SK-N-SH treated with all-trans-retinoic acid at 6 μM for 48 hours (cell line): ENCODE measurements around the gene PTPDC1.
"Not testable (repeated sequence)": the region's sequence is repeated elsewhere in the genome, so short reads cannot be mapped to it uniquely, and the experiment has no call there.

ENCODE experiments used
- ATAC-seq: fragments of 200-7000 bp; cut with Tn5 transposase; 3 replicates; pipeline ENCODE4 v1.9.1; 2020; ENCODE audit warnings: mild to moderate bottlenecking, moderate library complexity
- ARNTL ChIP-seq: fragments of 450-650 bp; formaldehyde crosslinking; IDR thresholded peaks from 2 replicates; pipeline ENCODE4 v1.5.0; 2020; ENCODE audit warnings: low read depth, mild to moderate bottlenecking, moderate library complexity, borderline replicate concordance
- BACH2 ChIP-seq: fragments of 250-450 bp; sonication (Bioruptor Pico); IDR thresholded peaks from 2 replicates; pipeline ENCODE4 v1.9.0; 2021; ENCODE audit warnings: mild to moderate bottlenecking, borderline replicate concordance
- CREB5 ChIP-seq: fragments of 250-450 bp; sonication (Bioruptor Pico); IDR thresholded peaks from 2 replicates; pipeline ENCODE4 v1.5.1; 2020; ENCODE audit warnings: low read depth, mild to moderate bottlenecking, moderate library complexity
- CSDC2 ChIP-seq: fragments of 250-450 bp; sonication (Bioruptor Pico); IDR thresholded peaks from 2 replicates; pipeline ENCODE4 v1.5.0; 2020; ENCODE audit warnings: mild to moderate bottlenecking, moderate library complexity
- CSRNP3 ChIP-seq: fragments of 250-450 bp; sonication (Bioruptor Pico); IDR thresholded peaks from 2 replicates; pipeline ENCODE4 v1.5.1; 2021; ENCODE audit warnings: mild to moderate bottlenecking, moderate library complexity
- ESRRG ChIP-seq: fragments of 250-450 bp; sonication (Bioruptor Pico); IDR thresholded peaks from 2 replicates; pipeline ENCODE4 v1.6.1; 2021; ENCODE audit warnings: mild to moderate bottlenecking
- GLIS3 ChIP-seq: fragments of 250-450 bp; sonication (Bioruptor Pico); IDR thresholded peaks from 2 replicates; pipeline ENCODE4 v1.5.0; 2020; ENCODE audit warnings: mild to moderate bottlenecking, moderate library complexity
- OSR1 ChIP-seq: fragments of 250-450 bp; sonication (Bioruptor Pico); IDR thresholded peaks from 2 replicates; pipeline ENCODE4 v1.8.0; 2022; ENCODE audit warnings: moderate library complexity, mild to moderate bottlenecking, inconsistent platforms
- PPARA ChIP-seq: fragments of 250-450 bp; sonication (Bioruptor Pico); IDR thresholded peaks from 2 replicates; pipeline ENCODE4 v1.5.0; 2020; ENCODE audit warnings: mild to moderate bottlenecking, borderline replicate concordance
- RARB ChIP-seq: fragments of 250-450 bp; sonication (Bioruptor Pico); IDR thresholded peaks from 2 replicates; pipeline ENCODE4 v1.8.0; 2021; ENCODE audit warnings: mild to moderate bottlenecking, moderate library complexity
- SNAI2 ChIP-seq: fragments of 250-450 bp; sonication (Bioruptor Pico); IDR thresholded peaks from 2 replicates; pipeline ENCODE4 v1.5.0; 2020; ENCODE audit warnings: mild to moderate bottlenecking, moderate library complexity
- TCF4 ChIP-seq: fragments of 250-450 bp; sonication (Bioruptor Pico); IDR thresholded peaks from 2 replicates; pipeline ENCODE4 v1.8.0; 2021; ENCODE audit warnings: mild to moderate bottlenecking, moderate library complexity, borderline replicate concordance
- TOX ChIP-seq: fragments of 250-450 bp; sonication (Bioruptor Pico); IDR thresholded peaks from 2 replicates; pipeline ENCODE4 v1.8.0; 2021; ENCODE audit warnings: mild to moderate bottlenecking, moderate library complexity, borderline replicate concordance
- TSHZ2 ChIP-seq: fragments of 250-450 bp; sonication (Bioruptor Pico); IDR thresholded peaks from 2 replicates; pipeline ENCODE4 v1.5.0; 2020; ENCODE audit warnings: mild to moderate bottlenecking, moderate library complexity
- ZC3H10 ChIP-seq: fragments of 250-450 bp; sonication (Bioruptor Pico); IDR thresholded peaks from 2 replicates; pipeline ENCODE4 v1.5.1; 2021; ENCODE audit warnings: mild to moderate bottlenecking, moderate library complexity
- ZFP3 ChIP-seq: fragments of 250-450 bp; sonication (Bioruptor Pico); IDR thresholded peaks from 2 replicates; pipeline ENCODE4 v1.5.0; 2020; ENCODE audit warnings: mild to moderate bottlenecking, moderate library complexity
- ZFP30 ChIP-seq: fragments of 450-650 bp; formaldehyde crosslinking; IDR thresholded peaks from 2 replicates; pipeline ENCODE4 v1.5.0; 2022; ENCODE audit warnings: mild to moderate bottlenecking, moderate library complexity
- ZNF565 ChIP-seq: fragments of 450-650 bp; formaldehyde crosslinking; conservative IDR thresholded peaks from 2 replicates; pipeline ENCODE4 v1.5.0; 2020; ENCODE audit warnings: low read depth, mild to moderate bottlenecking, moderate library complexity
- ZNF70 ChIP-seq: fragments of 450-650 bp; formaldehyde crosslinking; IDR thresholded peaks from 2 replicates; pipeline ENCODE4 v1.5.0; 2020; ENCODE audit warnings: mild to moderate bottlenecking, moderate library complexity
- ZNF8 ChIP-seq: fragments of 450-650 bp; formaldehyde crosslinking; IDR thresholded peaks from 2 replicates; pipeline ENCODE4 v1.5.0; 2020; ENCODE audit warnings: mild to moderate bottlenecking, moderate library complexity
- TF ChIP-seq, protein P1 (sequence below): fragments of 250-450 bp; sonication (Bioruptor Pico); IDR thresholded peaks from 2 replicates; pipeline ENCODE4 v1.8.0; 2021; ENCODE audit warnings: low read depth, mild to moderate bottlenecking, moderate library complexity, borderline replicate concordance
- TF ChIP-seq, protein P2 (sequence below): fragments of 250-450 bp; sonication (Bioruptor Pico); IDR thresholded peaks from 2 replicates; pipeline ENCODE4 v1.8.0; 2020; ENCODE audit warnings: mild to moderate bottlenecking, moderate library complexity, borderline replicate concordance

PTPDC1 gene

DNA sequence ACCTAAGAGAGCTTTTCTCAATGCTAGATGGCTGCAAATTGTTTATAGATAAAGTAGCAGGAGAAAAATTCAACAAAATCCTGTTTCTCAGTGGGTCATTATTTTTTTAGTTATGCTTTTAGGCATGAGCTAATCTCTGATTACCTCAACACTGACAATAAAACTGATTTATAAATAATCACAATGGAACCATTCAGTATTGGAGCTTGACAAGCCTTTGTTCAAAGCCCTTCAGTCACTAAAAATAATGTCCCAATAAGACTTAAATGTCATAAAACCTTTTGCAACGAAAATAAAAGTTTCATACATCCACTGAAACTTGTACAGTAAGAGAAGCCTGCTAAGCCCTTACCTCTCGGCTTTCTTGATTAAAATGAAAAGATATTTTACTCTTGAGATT lies 27.2 kb downstream of the PTPDC1 start:
- TF ChIP-seq TOX (no peak), PPARA (no peak), TCF4 (CRISPR knock-in tag) (no peak), ZC3H10 (CRISPR knock-in tag) (no peak), ARNTL (CRISPR knock-in tag) (no peak), ZNF565 (CRISPR knock-in tag) (no peak), ZNF8 (no peak), OSR1 (CRISPR knock-in tag) (no peak), GLIS3 (CRISPR knock-in tag) (no peak), BACH2 (CRISPR knock-in tag) (no peak), CSRNP3 (CRISPR knock-in tag) (no peak), ESRRG (CRISPR knock-in tag) (no peak), CSDC2 (CRISPR knock-in tag) (no peak), ZNF70 (CRISPR knock-in tag) (no peak), TSHZ2 (no peak), SNAI2 (no peak), RARB (no peak), ZFP30 (CRISPR knock-in tag) (no peak)
- TF ChIP-seq, protein P1, sequence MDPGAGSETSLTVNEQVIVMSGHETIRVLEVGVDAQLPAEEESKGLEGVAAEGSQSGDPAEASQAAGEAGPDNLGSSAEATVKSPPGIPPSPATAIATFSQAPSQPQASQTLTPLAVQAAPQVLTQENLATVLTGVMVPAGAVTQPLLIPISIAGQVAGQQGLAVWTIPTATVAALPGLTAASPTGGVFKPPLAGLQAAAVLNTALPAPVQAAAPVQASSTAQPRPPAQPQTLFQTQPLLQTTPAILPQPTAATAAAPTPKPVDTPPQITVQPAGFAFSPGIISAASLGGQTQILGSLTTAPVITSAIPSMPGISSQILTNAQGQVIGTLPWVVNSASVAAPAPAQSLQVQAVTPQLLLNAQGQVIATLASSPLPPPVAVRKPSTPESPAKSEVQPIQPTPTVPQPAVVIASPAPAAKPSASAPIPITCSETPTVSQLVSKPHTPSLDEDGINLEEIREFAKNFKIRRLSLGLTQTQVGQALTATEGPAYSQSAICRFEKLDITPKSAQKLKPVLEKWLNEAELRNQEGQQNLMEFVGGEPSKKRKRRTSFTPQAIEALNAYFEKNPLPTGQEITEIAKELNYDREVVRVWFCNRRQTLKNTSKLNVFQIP (CRISPR knock-in tag): no peak
- no peak for ATAC-seq

DNA sequence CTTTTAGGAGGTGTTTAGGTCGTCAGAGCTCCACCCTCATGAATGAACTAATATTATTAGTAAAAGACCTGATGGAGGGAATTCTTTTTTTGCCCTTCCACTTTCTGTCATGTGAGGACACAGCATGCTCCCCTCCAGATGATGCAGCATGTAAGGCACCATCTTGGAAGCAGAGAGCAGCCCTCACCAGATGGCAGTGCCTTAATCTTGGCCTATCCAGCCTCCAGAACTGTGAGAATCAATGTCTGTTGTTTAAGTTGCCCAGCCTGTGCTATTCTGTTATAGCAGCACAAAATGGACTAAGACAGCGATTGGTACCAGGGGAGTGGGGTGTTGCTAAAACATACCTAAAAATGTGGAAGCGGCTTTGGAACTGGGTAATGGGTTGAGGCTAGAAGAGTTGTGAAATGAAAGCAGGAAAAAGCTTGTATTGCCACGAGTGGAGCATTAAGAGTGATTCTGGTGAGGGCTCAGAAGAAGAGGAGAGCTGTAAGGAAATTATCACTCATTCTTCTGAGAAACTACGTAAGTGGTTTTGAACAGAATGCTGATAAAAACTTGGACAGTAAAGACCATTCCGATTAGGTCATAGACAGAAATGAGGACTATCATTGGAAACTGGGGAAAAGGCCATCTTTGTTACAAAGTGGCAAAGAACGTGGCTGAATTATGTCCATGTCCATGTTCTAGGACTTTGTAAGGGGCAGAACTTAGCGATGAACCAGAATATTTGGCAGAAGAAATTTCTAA lies 28.6 kb downstream of the PTPDC1 start:
- TF ChIP-seq ZFP3: no peak
- ATAC-seq: no peak

- ATAC-seq: not testable (repeated sequence)
Observed at GRCh38 chr9:94120088-94120487, 35.8 kb downstream of the PTPDC1 start.

DNA sequence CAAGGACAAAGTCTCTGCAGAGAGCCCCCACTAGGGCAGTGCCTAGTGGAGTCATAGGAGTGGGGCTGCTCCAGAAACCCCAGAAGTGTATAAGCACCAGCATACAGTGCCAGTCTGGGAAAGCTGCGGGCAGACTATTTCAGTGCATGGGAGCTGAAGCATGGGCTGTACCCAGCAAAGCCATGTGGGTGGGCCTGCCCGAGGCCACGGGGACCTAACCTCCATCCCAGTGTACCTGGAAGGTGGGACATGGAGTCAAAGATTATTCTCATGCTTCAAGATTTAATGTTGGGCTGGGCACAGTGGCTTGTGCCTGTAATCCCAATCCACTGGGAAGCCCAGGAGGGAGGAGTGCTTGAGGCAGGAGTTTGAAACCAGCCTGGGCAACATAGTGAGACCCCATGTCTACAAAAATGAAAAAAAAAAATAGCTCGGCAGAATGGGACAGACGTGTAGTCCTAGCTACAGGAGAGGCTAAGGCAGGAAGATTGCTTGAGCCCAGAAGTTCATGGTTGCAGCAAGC lies 36.7 kb downstream of the PTPDC1 start:
- no peak for ATAC-seq
- TF ChIP-seq TSHZ2: no peak
- TF ChIP-seq, protein P1 (CRISPR knock-in tag): no peak
- no peak for TF ChIP-seq BACH2 (CRISPR knock-in tag)
- TF ChIP-seq ZNF565 (CRISPR knock-in tag): no peak
- no peak for TF ChIP-seq CREB5 (CRISPR knock-in tag)
- TF ChIP-seq SNAI2: no peak
- TF ChIP-seq, protein P2, sequence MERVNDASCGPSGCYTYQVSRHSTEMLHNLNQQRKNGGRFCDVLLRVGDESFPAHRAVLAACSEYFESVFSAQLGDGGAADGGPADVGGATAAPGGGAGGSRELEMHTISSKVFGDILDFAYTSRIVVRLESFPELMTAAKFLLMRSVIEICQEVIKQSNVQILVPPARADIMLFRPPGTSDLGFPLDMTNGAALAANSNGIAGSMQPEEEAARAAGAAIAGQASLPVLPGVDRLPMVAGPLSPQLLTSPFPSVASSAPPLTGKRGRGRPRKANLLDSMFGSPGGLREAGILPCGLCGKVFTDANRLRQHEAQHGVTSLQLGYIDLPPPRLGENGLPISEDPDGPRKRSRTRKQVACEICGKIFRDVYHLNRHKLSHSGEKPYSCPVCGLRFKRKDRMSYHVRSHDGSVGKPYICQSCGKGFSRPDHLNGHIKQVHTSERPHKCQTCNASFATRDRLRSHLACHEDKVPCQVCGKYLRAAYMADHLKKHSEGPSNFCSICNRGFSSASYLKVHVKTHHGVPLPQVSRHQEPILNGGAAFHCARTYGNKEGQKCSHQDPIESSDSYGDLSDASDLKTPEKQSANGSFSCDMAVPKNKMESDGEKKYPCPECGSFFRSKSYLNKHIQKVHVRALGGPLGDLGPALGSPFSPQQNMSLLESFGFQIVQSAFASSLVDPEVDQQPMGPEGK (CRISPR knock-in tag): no peak
- no peak for TF ChIP-seq TCF4 (CRISPR knock-in tag)
- no peak for TF ChIP-seq ESRRG (CRISPR knock-in tag)
- no peak for TF ChIP-seq RARB
- no peak for TF ChIP-seq PPARA
- no peak for TF ChIP-seq OSR1 (CRISPR knock-in tag)
